ENCODE measurements around the gene SRGAP3.
A peak's percentile ranks its signal among the peaks of the same experiment; 100 is the strongest.

SRGAP3 gene

DNA sequence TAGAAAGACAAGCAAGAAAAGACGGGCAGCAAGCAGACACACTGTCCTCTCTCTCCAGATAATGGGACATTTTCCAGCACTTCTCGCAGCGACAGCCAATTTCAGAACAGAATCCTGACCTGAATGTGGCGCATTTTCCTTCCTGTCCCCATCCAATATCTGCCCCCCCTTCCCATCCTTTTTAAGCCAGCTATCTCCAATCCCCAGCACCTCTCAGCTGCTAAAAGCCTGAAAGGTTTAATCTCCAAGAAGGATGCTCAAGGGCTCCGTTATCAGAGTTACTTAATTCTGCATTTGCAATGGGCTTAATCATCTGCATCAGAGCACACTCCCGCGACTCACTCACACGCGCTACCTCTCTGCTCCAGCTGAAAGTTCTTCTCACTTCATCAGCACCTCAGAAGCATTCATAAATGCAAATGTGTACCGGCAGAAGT, 50.5 kb downstream of the SRGAP3 start:
- no peak for DNase-seq

DNA sequence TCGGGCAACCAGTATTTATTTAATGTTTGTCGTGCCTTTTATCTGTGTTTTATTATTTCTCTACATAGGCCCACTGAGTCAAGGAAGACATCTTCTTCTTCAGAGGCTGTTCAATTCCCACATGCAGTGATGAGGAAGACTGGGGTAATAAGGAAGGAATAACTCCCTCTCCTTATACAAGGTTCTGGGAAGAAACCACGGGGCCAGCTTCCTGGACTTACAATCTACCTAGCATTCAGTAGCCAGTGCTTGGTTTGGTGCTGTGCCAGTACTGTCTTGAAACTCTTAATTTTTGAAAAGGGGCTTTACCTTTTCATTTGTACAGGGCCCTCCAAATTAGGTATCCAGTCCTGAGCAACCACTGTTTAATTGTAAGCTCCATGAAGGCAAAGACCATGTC, 51.2 kb downstream of the SRGAP3 start:
- DNase-seq = no peak

DNA sequence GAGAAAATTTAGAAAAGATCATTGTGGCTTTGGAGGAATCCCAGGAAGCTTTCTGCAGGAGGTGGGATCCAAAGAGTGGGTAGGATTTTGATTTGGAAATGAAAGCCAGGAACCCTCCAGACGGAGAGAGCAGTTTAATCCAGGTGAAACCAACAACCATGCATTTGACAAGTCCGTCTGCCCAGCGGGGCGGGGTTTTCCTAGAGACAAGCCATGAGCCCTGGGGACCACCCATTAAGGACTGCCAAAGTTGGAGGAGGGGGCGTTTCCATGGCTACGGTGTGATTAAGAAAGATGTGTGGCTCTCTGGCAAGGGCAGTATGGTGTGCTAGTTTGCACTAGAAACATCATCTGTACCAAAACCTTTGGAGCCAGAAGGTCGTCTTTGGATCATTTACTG, 53.4 kb downstream of the SRGAP3 start:
- no peak for DNase-seq

DNA sequence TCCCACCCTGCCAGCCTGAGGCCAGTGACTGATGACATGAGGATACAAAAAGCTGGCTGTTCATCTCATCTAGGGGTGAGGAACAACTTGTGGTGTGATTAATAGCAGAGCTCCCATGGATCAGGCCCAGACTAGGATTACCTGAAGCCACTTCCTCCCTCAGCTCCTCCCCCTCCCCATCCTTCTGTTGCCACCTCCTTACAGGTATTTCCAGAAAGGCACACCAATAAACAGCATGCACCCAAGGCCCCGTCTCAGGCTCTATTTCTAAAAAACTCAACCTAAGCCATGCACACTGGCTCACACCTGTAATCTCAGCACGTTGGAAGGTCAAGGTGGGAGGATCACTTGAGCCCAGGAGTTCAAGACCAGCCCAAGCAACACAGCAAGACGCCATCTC, 54.1 kb downstream of the SRGAP3 start:
- DNase-seq = no peak

DNA sequence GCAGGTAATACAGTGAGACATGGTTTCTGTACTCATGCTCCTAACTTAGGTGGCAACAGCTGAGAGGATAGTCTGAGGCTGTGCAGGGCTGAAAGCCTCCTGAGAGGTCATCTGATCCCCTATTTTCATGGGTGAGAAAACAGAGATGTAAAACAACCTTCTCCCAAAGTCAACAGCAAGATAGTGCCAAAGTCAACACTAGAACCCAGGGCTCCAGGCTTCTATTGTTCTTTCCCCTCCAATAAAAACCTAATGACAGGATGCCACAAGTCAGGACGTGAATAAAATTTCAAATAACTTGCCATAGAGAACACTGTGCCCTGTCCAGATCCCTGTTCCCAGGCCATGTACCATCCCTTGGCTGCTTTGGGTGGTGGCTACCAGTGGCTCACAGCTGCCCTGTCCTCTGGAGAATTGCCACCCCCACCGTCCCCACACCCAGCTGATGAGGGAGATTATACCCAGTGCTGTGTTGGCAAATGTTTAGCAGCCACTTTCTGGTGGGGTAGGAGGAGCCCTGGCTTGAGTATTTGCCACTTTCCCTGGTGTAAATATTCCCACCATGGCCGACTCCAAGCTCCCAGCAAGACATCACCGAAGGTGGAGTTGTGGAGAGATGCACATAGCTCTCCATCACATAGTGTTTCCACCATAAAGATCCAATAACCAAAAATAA, 54.8 kb downstream of the SRGAP3 start:
- no peak for DNase-seq

- no peak for DNase-seq
These were observed 55.7 kb downstream of the SRGAP3 start for GRCh38 chr3:9193633-9194195.

GRCh38 chr3:9193211-9193610, 56.2 kb downstream of the SRGAP3 start:
- DNase-seq = no peak

- DNase-seq = no peak
These were observed 57.0 kb downstream of the SRGAP3 start for GRCh38 chr3:9192248-9193025.

GRCh38 chr3:9190276-9190675, 59.2 kb downstream of the SRGAP3 start:
- no peak for DNase-seq

DNA sequence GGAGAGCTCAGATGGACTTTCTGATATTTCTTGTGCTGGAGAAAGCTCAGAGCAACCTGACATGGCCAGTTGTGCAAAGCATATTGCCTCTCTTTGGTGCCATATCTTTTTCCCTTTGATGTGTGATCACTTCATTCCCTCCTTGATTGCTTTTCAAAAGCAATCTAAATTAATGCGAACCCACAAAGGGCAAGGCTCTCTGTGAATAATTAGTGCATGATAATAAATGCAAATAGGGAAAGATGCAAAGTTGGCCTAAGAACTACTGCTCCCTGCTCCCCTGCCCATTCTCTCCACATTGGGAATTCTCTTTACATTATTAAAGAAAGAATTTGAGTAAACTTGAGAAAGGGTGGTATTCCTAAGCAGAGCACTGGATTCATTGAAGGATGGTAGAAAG, 60.9 kb downstream of the SRGAP3 start:
- DNase-seq = no peak

GRCh38 chr3:9185701-9186100, 63.7 kb downstream of the SRGAP3 start:
- no peak for DNase-seq

DNA sequence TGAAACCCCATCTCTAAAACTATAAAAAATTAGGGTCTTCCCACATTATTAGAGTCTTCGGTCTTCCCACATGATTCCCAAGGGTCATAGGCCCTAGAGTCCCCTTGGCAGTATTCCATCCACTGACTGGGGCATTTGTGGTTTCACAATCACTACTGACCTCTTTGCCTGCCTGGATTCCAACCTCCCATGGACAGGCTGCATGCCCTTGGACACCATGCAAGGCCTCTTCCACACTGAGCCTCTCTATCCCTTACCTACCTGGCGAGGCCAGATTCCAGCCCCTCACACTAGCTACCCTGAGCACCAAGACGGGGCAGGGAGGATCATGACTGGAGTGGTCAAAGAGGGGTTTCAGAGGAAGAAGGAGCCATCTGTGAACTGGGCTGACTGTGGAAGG, 64.4 kb downstream of the SRGAP3 start:
- no peak for DNase-seq

GRCh38 chr3:9184461-9184835, 65.0 kb downstream of the SRGAP3 start:
- DNase-seq = no peak

- DNase-seq = no peak
These were observed 65.5 kb downstream of the SRGAP3 start for GRCh38 chr3:9183811-9184460.

DNA sequence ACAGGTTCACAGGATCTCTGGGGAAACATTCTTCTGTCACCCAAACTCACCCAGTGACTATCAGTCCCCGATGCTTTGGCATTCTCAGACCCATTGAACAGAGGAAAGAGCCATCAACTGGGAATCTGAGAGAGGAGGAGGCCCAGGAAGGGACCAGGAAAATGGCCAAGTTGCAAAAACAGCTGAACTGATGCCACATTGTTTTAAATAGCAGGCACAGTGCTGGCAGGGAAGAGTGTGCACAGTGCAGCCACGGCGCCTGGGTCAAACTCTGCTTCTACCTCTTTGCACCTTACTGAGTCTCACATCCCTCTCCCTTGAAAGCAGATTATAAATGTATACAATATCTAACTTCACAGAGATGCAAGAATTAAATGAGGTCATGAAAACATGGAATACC, 66.4 kb downstream of the SRGAP3 start:
- DNase-seq = no peak

GRCh38 chr3:9180764-9181117, 68.7 kb downstream of the SRGAP3 start:
- no peak for DNase-seq

- DNase-seq = no peak
These were observed 69.4 kb downstream of the SRGAP3 start for GRCh38 chr3:9179826-9180763.

DNA sequence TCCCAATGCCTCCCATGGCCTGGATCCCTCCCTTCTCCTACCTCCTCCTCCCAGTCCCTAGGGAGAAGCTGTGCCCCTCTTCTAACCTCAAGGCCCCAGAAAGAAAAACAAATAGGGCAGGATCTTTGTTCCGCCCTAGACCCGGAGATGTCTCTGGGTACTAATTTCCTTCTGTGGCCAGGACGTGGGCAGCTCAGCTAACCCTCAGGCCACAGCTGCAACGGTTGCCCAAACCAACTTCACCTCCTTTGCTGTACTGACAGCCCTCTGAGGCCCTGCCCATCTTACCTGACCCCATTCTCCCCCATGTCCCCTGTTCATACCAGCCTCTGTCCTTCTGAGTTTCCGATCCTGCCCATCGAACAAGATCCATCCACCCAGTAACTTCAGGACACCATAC, 70.7 kb downstream of the SRGAP3 start:
- no peak for DNase-seq

GRCh38 chr3:9175421-9175820, 74.0 kb downstream of the SRGAP3 start:
- DNase-seq = peak; percentile 41

GRCh38 chr3:9173445-9173844, 76.0 kb downstream of the SRGAP3 start:
- no peak for DNase-seq

GRCh38 chr3:9172851-9173321, 76.6 kb downstream of the SRGAP3 start:
- DNase-seq = no peak

DNA sequence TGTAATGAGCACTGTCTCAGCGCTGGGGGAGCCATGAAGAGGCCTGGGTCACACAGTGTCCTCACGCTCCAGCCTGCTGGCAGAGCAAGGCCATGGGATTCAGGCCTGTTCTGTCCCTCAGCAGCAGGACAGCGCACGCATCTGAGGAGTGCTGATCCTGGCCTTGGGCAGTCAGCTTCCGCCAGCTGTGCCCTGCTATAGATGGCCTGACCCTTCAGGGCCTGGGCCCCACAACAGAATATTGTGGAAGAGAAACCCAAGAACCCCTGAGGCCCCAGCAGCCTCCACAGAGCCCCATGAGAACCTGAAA, 78.6 kb downstream of the SRGAP3 start:
- no peak for DNase-seq
